Stimulated activated CD4-positive, alpha-beta T cell treated with anti-CD3 and anti-CD28 coated beads, Interleukin-4, amount 100 ng/mL, for 24 hours (primary cell): ENCODE results near the gene RPS2.
"Not testable (repeated sequence)": the region's sequence is repeated elsewhere in the genome, so short reads cannot be mapped to it uniquely, and the experiment has no call there.

ENCODE experiments used
- DNase-seq: peaks from one replicate; pipeline ENCODE4 v3.0.0-alpha.2; 2020

The RPS2 gene

DNA sequence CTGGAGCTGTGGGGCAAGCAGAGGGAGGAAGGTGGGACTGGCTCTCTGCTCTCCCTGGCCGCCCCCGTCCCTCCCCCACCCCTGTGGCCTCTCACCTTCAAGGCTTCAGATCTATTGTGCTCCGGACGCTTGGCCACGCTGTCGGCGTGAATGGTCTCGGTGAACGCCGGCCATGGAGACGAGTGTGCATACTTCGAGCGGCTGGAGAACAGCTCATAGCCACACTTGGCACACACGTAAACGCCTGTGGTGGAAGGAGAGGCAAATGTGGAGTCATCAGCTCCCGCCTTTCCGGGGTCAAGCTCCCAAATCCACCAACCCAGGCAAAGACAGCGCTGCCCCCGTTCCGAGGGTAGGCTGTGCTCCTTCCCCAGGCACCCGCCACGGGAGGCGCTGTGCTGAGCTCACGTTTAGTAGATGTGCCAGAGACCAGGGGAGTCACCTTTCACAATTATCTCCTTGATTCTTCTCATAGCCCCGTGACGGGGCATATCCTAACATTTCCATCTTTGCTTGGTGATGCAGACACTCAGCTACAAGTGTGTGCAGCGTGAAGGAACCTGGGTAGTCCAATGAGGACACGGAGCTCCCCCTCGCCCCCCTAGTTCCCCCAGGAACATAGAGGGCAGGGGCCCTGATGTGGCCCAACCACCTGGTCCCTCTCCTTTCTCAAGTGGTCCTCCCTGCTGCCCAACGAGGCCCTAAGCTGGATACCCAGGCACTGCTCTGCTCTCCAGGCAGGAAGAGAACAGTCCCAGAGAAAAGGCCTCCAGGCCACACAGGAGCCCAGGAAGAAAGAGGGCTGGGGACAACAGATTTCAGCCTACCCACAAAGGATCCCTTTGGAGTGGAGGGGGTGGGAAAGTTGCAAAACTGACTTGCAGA is 23.2 kb downstream of the RPS2 start:
- DNase-seq = no peak

DNA sequence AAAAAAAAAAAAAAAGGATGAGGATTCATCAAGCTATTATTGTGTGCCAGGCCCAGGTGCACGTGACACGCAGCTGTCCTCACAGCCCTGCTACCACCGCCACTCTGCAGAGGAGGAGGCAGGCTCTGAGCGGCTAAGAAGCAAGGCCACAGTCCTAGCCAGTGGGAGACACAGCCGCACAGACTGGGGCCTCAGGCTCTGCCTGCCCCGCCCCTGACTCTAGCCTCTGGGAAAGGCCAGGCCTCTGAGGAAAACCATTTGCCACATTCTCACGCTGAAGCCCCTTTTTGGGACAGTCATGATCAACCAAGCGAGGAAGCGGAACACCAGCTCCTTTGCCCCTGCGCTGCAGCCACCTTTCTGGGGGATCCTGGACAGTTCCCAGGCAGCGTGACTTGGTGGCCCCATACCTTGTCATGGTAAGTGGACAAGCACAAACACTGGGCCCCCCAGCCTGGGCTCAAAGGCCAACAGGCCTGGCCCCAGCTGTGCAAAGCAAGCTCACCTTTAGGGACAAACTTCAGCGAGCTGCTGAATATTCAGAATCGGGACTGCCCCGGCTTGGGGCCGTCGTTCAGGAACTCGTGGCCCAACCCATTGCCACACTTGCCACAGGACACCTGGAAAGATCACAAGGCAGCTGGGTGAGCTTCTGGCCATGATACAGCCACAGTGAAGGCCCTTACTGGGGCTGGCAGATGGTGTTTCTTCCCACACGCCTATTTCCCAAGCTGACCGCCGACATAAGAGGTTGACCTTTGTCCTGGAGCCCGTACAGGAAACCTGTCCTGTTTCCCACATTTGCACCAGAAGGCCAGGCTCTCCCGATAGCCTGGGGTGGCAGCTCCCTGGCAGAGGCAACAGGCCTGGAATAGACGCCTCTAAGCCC is 24.1 kb downstream of the RPS2 start:
- DNase-seq = no peak

- DNase-seq = not testable (repeated sequence)
Observed at GRCh38 chr16:1939833-1940232, 24.8 kb downstream of the RPS2 start.

DNA sequence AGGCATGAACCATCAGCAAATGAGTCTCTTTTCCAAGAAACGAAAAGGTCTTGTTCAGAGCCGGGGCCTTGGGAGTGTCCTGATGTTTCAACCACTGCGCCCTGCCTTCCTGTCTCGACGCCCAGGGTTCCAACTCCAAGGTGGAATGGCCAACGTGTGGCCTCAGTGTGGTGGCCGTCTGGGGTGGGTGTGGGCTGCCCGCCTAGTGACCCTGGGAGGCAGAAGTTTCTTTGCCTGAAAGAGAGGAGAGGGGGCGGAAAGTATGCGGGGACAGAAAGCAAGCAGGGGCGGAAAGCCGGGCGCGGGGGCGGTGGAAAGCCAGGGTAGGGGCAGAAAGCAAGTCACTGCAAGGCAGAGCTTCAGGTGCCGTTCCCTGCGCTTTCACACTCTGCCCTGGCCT is 25.7 kb downstream of the RPS2 start:
- no peak for DNase-seq

GRCh38 chr16:1938316-1938715 is 26.3 kb downstream of the RPS2 start:
- DNase-seq = no peak

DNA sequence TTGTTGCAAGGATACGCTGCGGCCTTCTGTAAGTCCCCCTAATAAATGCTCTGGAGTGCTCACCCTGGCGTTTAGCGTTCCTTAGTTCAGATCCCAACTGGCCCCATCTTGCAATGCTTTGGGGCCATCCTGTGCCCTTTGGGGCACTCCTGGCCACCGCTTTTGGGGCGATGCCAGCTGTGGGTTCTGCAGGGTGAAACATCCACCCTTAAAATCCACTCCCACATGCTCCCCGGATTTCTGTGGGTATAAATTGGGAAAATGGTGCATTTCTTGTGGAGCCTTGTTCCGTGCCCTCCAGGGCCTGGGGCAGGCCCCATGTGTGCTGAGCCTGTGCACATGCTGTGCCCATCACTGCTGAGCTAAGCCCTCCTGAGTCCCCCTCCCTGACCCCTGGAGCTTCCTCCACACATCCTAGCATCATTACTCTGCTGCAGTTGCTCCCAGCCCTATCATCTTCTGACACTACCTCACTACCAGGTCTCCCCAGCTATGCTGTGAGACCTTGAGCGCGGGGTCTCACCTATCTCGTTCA is 27.6 kb downstream of the RPS2 start:
- no peak for DNase-seq

DNA sequence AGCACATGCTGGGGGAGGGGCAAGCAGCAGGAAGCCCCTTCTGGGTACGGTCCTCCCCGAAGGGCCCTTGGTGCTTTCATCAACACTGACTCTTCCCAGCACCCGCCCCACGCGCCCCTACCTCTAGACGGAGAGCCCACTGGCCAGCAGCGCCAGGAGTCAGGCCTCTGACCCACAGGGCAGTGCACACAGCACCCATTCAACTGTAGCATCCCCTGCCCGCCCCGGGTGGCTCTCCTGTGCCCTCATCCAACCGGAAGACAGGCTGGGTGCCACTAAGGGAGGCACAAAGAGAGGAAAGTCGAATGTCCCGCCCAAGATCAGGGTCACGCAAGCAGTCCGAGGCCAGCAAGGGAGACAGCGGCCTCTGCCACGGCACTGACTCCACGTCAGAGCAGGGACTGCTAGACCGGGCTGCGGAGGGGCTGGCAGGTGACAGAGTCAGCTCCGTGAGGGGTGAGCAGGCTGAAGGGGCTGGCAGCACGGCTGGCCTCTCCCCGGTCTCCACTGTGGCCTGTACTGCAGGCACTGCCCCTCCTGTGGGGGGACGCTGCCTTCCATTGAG is 31.4 kb downstream of the RPS2 start:
- DNase-seq = no peak

GRCh38 chr16:1932050-1933028 is 32.3 kb downstream of the RPS2 start:
- no peak for DNase-seq

DNA sequence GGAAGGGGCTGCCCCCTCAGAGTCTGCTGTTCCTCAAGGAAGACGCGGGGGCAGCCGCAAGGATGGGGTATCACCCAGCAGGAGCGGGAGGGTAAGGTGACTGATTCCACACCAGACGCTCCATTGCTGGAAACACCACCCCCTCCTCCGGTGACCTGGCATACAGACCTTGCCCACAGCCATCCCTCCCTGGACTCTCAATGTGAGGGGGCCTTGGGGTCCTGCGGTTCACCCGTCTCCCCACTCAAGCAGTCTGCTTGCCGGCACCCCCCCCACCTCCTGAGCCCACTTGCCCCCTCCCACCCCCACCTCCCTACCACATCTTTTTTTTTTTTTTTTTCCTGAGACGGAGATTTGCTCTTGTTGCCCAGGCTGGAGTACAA is 34.3 kb downstream of the RPS2 start:
- DNase-seq = no peak

GRCh38 chr16:1929578-1930337 is 34.9 kb downstream of the RPS2 start:
- peak; percentile 92 for DNase-seq

- DNase-seq = no peak
Observed at GRCh38 chr16:1929105-1929504, 35.5 kb downstream of the RPS2 start.

DNA sequence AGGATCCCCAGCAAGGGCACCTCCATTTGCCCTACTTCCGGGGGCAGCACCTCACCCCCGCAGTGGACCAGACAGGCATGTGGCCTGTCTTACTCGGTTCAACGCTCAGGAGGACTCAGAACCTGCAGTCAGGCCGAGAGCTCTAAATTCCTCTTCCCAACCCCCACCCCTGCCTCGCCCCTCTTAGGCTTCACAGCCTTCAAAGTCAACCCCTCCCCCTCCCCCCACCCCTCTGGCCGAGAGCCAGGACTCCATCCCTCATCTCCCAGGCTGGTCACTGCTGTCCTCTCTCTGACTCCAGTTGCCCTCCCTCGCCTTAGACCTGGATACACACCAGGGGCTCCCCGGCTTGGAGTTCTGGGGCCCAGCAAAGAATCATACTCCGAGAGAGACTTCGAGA is 38.4 kb downstream of the RPS2 start:
- no peak for DNase-seq

DNA sequence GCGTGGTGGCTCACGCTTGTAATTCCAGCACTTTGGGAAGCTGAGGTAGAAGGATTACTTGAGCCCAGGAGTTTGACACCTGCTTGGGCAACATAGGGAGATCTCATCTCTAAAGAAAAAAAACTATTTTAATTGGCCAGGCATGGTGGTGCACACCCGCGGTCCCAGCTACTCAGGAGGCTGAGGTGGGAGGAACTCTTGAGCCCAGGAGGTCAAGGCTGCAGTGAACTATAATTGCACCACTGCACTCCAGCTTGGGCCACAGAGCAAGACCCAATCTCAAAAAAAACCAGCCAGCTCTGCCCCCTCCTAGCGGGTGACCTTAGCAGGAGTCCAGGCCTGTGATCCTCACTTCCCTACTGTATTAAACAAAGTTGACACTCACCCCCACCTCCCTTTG is 40.5 kb downstream of the RPS2 start:
- no peak for DNase-seq

- no peak for DNase-seq
Observed at GRCh38 chr16:1923299-1924034, 41.2 kb downstream of the RPS2 start.

- DNase-seq = no peak
Observed at GRCh38 chr16:1922357-1922756, 42.3 kb downstream of the RPS2 start.

GRCh38 chr16:1920727-1921171 is 43.9 kb downstream of the RPS2 start:
- DNase-seq = no peak

GRCh38 chr16:1920122-1920521 is 44.5 kb downstream of the RPS2 start:
- DNase-seq = not testable (repeated sequence)

DNA sequence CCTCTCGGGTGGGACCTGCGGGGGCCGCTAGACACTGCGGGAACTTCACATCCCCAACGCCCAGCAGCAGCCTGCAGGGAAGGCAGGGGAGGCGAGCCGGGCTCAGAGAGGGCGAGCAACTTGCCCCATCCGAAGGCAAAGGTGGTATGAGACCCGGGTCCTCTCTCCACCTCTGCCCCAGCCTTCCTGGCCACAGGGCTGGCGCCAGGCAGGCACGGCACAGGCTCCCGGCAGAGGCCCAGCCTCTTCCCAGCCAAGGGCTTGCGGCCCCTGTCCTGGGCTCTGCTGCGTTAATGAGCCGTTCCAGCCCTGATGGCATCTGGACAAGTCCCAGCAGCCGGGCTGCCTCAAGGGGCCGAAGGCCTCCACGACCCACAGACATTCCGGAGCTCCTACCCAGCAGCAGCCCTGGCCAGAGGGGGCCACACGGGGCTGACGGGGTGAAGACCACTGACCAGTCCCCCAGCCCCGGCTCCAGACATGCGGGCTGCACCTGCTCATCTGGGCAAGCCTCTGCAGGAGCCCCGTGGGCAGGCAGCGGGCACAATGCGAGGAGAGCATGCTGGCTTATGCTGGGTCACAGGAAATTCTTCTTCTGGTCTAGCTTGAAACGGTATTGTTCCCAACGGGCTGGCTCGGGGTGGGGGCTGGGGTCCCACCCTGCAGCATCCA is 45.2 kb downstream of the RPS2 start:
- no peak for DNase-seq

- DNase-seq = no peak
Observed at GRCh38 chr16:1918351-1919326, 46.0 kb downstream of the RPS2 start, which contains the start of gene HS3ST6. HS3ST6 (minus strand) TSS chr16:1918415; CDS start chr16:1918323, 92 bp downstream.
